Pons (tissue), 1 donor: ENCODE results near the gene VPS13D.
"Not testable (repeated sequence)": the region's sequence is repeated elsewhere in the genome, so short reads cannot be mapped to it uniquely, and the experiment has no call there.

Experiments used
- DNase-seq: peaks from one replicate; pipeline ENCODE4 v3.0.0-alpha.2; 2016; ENCODE audit warnings: low spot score

The VPS13D gene

GRCh38 chr1:12375133-12375829 lies 145.5 kb downstream of the VPS13D start:
- no peak for DNase-seq

- DNase-seq, result peak; percentile 80
Observed at GRCh38 chr1:12376236-12377045, 146.6 kb downstream of the VPS13D start.

DNA sequence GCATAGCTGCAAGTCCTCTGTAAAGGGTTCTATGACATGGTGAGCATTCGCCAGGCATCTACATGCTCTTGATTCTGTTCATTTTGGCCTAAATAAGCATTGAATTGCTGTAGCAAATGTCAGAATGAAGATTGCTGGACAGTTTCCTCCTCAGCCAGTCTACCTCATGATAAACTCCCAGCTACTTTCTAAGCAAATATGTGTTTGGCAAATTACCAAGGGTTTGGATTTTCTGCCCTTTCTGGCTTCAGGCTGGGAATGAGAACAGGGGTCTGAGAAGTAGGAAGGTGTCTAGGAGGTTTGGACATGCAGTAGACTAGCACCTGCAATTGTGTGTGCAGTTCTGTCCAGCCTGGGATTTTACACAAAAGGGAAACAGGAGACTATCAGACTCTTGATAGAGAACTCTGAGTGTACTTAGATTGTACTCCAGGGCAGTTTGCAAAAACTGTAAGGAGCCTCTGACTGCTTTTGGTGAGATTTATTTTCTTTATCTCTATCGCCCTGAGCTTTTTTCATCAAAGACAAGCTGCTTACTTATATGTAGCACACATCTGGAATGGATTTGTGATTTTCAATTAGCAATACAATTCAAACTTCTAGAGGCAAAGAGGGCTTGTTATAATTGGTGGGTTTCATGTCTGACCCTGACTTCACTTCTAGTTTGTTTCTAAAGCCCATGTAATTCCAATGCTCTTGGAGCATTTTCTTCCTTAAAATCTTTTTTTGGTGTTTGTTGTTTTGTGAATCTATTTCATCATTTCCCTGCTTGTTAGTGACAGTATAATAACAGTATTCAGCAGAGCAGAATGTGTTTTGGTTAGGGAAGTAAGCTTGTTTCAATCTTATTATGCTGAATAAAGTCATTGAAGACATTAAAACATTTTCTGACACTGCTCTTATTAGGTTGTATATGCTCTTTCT lies 150.8 kb downstream of the VPS13D start:
- no peak for DNase-seq

DNA sequence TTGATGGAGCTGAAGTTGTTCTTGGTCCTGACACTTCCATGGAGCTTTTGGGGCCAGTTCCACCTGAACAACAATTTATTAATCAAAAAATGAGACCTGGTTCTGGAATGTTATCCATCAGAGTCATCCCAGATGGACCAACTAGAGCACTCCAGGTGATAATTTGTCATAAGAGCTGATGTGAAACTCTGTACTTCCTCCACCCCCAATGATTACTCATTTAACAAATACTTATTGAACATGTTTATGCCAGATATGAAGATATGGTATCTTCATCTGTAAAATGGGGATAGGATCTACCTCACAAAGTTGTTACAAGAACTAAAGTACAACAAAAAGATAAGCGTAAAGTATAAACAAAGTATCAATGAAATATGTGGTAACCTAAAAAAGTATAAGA lies 153.2 kb downstream of the VPS13D start:
- no peak for DNase-seq

DNA sequence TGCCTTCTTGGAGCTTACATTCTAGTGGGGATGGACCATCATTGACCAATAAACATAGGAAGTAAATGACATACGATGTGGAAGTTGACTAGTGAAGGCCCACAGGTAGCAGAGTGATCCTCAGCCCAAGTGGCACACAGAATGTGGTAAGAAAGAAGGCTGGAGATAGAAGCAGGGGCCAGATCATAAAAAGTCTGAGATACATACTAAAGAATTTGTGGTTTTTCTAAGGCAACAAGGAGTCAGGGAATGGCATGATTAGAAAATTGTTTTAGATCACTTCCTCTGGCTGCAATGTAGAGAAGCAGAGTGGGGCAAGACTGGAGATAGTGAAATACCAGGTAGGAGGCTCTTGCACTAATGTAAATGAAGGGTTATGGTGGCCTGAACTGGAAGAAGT lies 154.0 kb downstream of the VPS13D start:
- DNase-seq, result no peak

DNA sequence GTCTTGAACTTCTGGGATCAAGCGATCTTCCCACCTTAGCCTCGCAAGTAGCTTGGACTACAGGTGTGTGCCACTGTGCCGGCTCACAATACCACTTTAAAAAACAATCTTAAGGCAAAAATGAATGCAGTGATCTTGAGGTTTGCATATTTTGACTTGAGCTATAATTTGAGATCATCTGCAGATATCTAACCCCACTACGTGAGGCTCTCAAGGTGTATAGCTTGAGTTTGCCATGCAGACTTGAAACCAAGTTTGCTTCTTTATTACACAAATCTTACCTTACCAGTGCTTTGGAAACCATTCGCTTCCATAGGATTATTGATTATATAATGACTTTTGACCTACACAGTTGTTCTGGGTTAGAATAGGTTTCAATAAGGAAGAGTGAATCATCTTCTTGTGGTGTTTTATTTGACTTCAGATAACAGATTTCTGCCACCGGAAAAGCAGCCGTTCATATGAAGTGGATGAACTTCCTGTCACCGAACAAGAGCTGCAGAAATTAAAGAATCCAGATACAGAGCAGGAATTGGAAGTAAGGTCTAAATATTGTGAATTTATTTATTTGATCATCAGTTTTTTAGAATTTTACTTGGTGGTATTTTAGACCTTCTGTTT lies 155.1 kb downstream of the VPS13D start:
- DNase-seq, result no peak

GRCh38 chr1:12386130-12386529 lies 156.3 kb downstream of the VPS13D start:
- DNase-seq, result no peak

- DNase-seq, result no peak
Observed at GRCh38 chr1:12387641-12388040, 157.8 kb downstream of the VPS13D start.

DNA sequence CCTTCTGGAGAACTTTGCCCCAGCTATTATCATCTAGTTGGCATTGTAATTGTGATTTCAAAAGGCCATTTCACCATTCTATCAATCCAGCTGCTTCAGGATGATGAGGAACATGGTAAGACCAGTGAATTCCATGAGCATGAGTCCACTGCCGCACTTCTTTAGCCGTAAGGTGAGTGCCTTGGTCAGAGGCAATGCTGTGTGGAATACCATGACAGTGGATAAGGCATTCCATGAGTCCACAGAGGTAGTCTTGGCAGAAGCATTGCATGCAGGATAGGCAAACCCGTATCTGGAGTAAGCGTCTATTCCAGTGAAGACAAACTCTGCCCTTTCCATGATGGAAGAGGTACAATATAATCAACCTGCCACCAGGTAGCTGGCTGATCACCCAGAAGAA lies 160.5 kb downstream of the VPS13D start:
- DNase-seq, result not testable (repeated sequence)

- DNase-seq, result no peak
Observed at GRCh38 chr1:12397462-12398450, 167.9 kb downstream of the VPS13D start.

- no peak for DNase-seq
Observed at GRCh38 chr1:12398479-12398878, 168.6 kb downstream of the VPS13D start.

- no peak for DNase-seq
Observed at GRCh38 chr1:12400027-12400693, 170.3 kb downstream of the VPS13D start.

- DNase-seq, result no peak
Observed at GRCh38 chr1:12402159-12402673, 172.4 kb downstream of the VPS13D start.

DNA sequence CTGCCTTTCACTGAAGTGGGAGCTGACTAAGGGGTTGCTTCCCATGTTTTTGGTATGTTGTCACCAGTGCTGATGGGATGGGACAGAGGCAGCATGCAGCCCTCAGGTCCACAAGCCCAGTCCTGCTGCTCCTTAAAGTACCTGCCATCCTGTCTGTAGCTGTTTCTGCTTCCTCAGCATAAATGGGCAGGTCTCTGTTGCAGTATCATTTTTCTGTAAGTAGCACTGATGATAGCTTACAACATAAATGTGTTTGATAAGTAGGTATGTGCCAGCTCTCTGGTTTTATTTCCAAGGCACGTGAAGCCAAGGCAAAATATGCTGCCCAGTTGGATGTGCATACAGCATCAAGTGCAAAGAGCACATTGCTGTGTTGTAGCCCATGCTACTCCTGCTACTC lies 173.0 kb downstream of the VPS13D start:
- DNase-seq, result no peak

- DNase-seq, result no peak
Observed at GRCh38 chr1:12404918-12405317, 175.1 kb downstream of the VPS13D start.

DNA sequence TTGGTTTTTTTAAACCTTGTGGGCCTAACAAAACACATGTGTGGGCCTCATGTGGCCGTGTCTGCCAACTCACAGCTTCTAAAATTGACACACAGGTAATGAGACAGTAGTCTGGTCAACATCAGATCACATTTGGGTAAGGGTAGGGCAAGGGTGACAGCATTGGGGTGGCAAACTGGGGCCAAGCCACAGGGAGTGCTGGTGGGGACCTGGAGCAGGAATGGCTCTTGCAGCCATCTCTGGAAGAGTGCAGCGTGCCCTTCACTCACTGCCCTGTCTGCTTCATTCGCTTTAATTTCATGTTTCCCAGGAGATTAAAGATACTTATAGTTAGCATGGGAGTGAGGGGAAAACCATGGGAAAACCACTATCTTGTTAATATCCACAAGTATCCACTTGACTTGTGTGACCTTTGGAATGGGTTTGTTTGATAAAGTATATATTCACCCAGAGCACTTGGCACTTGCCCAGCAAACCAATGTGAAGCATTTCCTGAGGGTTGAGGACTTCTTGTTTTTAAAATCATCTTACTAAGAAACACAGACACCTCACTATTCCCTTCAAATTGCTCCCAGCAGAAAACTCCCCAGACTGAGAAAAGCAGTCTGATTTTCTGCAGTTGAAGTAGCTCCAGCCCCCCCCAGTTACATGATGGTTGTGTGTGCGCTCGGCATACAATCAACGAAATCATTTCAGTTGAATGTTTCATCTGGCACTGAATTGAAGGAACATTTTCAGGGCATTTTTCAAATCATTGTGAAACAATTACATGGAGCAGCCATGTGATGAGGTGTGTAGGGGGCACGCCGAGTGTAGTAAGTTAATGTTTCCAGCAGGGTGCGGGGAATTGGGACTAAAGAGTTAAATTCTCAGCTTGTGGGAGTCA lies 175.7 kb downstream of the VPS13D start:
- no peak for DNase-seq

DNA sequence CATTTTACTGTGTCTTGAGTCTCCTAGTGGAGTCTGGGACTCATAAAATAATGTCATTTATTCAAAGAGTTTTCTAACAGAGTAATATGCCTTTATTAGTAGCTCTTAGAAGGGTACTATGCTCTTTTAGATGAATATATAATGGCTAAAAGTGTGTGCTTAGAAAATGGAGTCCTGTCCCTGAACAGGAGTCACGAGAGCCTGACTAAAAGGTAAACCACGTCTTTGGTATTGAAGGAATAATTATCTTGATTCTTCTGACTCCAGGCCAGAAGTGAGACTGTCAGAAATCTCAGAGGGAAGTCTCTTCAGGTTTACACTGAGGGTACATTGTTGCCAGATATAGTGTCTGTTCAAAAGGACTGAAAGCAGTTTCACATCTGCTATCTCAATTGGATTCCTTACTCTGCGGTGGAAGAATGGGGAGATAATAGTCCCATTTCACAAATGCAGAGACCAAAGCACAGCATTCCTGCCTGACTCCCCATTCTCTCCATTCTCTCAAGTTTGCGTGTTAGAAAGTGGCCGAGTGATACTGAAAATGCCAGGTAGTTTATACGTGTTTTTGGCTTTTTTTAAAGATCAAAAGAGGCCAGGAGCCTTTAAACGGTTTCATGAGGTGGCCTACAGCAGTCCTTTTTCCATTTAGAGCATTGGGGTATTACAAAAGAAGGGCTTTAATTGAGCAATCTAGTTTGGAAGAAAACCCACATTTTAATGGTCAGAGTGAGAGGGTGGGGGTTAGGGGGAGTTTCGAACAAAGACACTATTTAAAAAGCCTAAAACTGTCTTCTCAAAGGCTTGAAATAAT lies 176.6 kb downstream of the VPS13D start:
- peak; percentile 73 for DNase-seq
